NCI-H187 (cell line): Measurements from ENCODE around the gene KRT17.
"Not testable (repeated sequence)": the region's sequence is repeated elsewhere in the genome, so short reads cannot be mapped to it uniquely, and the experiment has no call there.

ENCODE experiments used
- DNase-seq, 2 experiments: peaks; one replicate each; lab custom pipeline; 2025; lab: John Stamatoyannopoulos, UW

The KRT17 gene

GRCh38 chr17:41653892-41654677 lies 29.7 kb upstream of the KRT17 start:
- DNase-seq: no peak

- DNase-seq: no peak
Measured at GRCh38 chr17:41653421-41653820, 29.0 kb upstream of the KRT17 start.

GRCh38 chr17:41652461-41652970 lies 28.1 kb upstream of the KRT17 start:
- no peak for DNase-seq

- no peak for DNase-seq
Measured at GRCh38 chr17:41651625-41652460, 27.5 kb upstream of the KRT17 start.

GRCh38 chr17:41650794-41651624 lies 26.6 kb upstream of the KRT17 start:
- no peak for DNase-seq

- no peak for DNase-seq
Measured at GRCh38 chr17:41649923-41650519, 25.6 kb upstream of the KRT17 start.

GRCh38 chr17:41648411-41649195 lies 24.2 kb upstream of the KRT17 start:
- peak; percentile 43 to 46 for DNase-seq

GRCh38 chr17:41647940-41648410 lies 23.6 kb upstream of the KRT17 start:
- peak; percentile 29 to 41 for DNase-seq

- DNase-seq: no peak
Measured at GRCh38 chr17:41647038-41647813, 22.9 kb upstream of the KRT17 start.

- no peak for DNase-seq
Measured at GRCh38 chr17:41642252-41643156, 18.1 kb upstream of the KRT17 start.

- not testable (repeated sequence) for DNase-seq
Measured at GRCh38 chr17:41640596-41640995, 16.2 kb upstream of the KRT17 start.

- DNase-seq: no peak
Measured at GRCh38 chr17:41639492-41640473, 15.4 kb upstream of the KRT17 start.

GRCh38 chr17:41638941-41639340 lies 14.6 kb upstream of the KRT17 start:
- DNase-seq: no peak

GRCh38 chr17:41638194-41638593 lies 13.8 kb upstream of the KRT17 start:
- DNase-seq: no peak

- DNase-seq: no peak
Measured at GRCh38 chr17:41636652-41637051, 12.3 kb upstream of the KRT17 start.

- DNase-seq: no peak
Measured at GRCh38 chr17:41635121-41636097, 11.0 kb upstream of the KRT17 start.
